Fibroblast of upper back skin (primary cell): ENCODE results near the gene ZNF71.
A peak's percentile ranks its signal among the peaks of the same experiment; 100 is the strongest.
"Not testable (repeated sequence)": the region's sequence is repeated elsewhere in the genome, so short reads cannot be mapped to it uniquely, and the experiment has no call there.

Experiments used
- DNase-seq: peaks from one replicate; pipeline ENCODE4 v3.0.0-alpha.2; 2013

Gene ZNF71

GRCh38 chr19:56625708-56626107, 30.6 kb downstream of the ZNF71 start:
- no peak for DNase-seq

- DNase-seq: no peak
Measured at GRCh38 chr19:56633021-56633420, 37.9 kb downstream of the ZNF71 start.

DNA sequence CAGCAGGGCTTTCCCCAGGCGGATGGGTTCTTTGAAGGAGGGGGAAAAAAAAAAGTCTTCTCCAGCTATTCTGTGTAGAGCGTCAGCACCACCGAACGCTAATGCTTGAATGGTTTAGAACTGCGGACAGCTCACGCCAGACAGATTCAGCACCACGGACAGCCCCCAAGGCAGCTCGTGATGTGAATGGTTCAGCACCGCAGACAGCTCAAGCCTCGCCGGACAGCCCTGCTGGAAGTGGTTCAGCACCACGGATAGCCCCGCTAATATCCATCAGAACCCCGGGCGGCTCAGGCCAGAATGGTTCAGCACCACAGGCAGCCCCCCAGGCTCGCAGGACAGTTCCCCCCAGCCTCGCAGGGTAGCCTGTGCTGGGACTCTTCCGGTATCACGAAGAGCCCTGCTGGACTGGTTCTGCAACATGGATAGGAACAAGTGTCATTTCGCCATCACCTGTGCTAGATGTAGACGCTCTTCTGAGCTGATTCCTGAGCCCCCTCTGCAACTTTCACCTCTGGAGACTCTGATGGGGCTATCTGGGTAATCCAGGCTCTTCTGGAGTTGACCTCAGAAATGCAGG, 43.0 kb downstream of the ZNF71 start:
- peak; percentile 59 for DNase-seq

DNA sequence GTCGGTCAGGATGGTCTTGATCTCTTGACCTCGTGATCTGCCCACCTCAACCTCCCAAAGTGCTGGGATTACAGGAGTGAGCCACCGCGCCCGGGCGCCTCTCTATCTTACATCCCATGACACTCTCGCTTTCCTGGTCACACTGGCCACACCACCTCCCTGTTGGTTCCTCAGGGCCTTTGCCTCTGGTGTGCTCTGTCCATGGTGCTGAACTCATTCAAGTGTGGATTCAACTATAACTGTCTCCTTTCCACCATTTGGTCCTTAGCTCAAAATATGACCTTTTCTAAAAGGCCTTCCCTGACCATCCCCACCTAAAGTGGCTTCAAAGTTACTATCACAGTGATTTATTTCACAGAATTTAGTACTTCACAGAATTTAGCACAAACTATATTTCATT, 44.1 kb downstream of the ZNF71 start:
- DNase-seq: no peak

DNA sequence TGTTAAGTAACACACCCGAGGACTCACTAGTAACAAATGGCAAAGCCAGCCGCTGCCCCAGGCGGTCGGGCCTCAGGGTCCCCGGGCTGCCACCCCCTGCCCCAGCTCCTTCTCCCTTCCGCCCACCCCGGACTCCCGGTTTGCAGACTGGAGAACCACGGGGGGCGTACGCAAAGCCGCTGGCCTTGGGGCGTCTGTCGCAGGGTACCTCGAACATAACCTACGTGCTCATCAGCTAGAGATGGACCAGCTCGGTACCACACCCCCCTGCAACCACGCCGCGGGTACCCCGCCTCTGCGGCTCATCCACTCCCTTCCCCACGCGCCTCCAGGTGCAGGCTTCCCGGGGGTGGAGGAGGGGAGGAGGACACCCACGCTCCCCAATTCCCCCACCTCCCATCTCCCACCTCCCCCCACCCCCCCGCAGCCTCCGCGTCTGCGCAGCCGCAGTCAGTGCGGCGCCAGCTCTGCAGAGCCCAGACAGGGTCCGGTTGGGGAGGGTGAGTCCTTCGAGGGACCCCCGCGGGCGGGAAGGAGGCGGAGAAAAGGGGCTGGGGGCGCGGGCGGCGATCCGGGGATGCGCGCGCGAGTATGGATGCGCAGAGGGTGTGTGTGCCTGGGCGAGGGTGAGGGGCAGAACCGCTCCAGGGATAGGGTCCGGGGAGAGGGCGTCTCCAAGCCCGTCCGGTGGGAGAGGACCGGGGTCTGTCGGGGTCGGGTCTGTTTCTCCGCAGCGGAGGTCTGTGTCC, 47.8 kb downstream of the ZNF71 start, which contains the start of gene SMIM17:
Gene SMIM17 (plus strand): TSS at position 449 of the 749 bp plus-strand sequence. CDS start 2,509 bp downstream, outside the sequence.
- DNase-seq: no peak

DNA sequence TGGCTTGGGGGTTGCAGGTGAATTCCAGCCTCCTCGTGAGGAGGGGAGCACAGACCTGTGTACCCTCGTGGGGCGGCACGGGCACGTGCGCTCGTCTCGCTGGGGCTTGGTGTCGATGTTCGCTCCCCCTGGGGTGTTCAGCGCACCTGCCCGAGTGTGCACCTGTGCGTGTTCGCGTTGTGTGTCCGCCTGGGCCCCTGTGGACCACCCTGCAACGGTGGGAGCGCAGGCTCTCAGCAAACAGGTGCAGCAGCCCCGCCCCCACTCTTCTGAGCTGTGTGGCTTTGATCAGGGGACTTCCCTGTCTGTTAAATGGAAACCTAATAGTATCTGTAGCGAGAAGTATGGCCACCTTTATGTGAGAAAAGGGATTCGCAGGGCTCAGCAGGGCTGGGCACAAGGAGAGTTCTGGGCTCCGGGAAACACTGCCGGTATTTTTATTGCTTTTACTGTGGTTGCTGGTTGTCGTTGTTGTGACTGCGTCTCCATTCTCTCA, 48.4 kb downstream of the ZNF71 start:
- no peak for DNase-seq

- no peak for DNase-seq
Measured at GRCh38 chr19:56654151-56654550, 59.0 kb downstream of the ZNF71 start.

DNA sequence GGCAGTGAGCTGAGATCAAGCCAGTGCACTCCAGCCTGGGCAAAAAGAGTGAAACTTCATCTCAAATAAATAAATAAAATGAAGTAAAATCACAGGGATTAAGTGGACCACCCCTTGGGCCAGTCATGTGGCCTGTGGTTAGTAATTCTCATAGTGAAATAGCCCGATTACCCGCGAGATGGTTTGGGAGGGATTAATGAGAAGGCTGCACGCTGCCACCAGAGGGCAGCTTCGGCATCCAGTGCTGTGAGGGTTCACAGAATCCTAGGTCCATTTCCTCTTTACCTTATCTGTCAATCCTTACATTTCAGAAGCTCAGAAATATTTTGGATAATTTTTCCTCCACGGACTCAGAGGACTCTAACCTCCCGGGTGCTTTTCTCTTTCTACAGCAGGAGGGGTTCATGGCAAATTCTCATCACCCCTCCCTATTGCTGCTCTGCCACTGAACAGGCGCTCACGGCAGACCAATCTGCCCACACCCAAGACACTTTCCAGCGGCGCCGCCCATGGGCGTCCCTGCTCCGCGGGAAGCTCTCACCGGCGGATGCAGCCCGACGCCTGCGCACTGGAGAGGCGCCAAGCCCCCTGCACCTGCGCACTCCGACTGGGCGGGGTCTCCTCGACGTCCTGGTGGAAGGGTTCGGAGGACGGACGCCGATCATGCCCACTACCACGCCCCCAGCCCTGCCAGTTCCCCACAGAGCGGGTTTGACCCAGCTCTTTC, 65.4 kb downstream of the ZNF71 start:
- no peak for DNase-seq

DNA sequence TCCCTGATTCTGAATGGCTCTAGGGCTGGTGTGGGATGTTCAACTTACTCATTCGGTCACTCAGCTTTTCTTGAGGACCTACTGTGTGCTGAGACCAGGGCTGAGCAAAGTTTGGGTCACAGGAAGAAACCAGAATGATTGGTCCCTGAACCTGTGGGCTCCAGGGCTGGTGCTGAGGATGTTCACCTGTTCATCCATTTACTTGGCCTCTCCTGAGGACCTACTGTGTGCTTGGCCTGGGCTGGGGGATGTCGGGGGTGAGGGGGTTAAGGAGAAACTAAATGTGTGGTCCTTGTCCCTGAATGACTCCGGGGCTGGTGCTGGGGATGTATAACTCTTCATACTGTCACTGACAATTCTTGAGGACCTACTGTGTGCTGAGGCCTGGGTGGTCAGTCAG, 66.1 kb downstream of the ZNF71 start:
- DNase-seq: no peak

DNA sequence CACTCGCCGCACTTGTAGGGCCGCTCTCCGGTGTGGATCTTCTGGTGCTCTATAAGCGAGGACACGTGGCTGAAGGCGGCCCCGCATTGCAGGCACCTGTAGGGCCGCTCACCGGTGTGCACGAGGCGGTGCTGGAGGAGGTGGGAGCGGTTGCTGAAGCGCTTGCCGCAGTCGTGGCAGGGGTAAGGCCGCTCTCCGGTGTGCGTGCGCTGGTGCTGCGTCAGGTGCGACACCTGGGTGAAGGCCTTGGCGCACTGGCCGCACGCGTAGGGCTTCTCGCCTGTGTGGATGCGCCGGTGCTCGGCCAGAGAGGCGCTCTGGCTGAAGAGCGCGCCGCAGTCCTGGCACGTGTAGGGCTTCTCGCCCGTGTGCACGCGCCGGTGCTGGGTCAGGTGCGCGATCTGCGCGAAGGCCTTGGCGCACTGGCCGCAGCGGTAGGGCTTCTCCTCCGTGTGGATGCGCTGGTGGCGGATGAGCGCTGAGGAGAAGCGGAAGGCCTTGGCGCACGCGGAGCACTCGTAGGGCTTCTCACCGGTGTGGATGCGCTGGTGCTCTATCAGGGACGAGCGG, 68.9 kb downstream of the ZNF71 start:
- no peak for DNase-seq

- no peak for DNase-seq
Measured at GRCh38 chr19:56664511-56664910, 69.4 kb downstream of the ZNF71 start.

DNA sequence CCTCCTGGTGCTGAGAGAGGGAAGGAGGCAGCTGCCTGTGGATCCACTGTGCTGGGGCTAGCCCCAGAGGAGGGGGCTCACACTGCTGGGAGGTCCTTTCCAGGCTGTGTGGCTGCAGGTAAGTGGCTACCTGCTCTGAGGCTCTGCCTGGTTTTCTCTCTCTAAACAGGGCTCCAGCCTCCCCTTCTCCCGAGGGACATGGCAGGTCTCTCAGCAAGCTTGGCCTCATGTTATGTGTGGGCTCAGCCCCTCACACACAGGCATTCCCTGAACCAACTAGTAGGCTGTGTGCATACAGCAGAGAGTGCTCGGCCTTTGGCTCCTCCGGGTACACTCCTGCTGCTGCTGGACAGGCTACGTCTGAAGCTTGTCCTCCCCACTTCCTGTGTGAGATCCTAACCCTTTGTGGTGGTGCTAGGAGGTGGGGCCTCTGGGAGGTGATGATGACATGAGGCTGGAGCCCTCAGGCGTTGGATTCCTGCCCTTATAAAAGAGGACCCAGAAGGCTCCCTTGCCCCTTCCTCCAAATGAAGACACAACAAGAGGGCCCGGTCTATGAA, 72.3 kb downstream of the ZNF71 start:
- no peak for DNase-seq

GRCh38 chr19:56668676-56669075, 73.6 kb downstream of the ZNF71 start:
- DNase-seq: no peak

DNA sequence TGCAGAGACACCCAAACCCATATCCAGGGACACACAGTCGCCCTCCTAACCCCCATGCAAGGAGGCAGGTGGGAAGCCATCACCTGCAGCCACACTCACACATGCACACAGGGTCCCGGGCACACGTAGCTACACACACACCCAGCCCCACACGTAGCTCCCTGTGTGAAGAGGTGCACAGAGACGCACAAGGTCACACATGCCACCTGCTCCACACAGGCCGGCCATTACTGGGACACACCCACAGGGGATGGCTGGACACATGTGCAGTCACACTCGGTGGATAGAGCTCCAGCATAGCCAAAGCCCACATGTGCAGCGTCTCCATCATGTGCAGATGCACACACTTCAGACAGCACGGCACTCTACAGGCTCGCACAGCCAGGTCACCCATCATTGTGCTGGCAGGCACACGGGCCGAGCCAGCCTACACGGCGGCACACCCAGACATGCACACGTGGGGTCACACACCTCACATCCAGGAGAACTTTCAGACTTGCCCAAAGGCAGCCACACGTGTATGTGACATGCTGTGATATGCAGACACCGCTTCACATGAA, 75.4 kb downstream of the ZNF71 start:
- no peak for DNase-seq

DNA sequence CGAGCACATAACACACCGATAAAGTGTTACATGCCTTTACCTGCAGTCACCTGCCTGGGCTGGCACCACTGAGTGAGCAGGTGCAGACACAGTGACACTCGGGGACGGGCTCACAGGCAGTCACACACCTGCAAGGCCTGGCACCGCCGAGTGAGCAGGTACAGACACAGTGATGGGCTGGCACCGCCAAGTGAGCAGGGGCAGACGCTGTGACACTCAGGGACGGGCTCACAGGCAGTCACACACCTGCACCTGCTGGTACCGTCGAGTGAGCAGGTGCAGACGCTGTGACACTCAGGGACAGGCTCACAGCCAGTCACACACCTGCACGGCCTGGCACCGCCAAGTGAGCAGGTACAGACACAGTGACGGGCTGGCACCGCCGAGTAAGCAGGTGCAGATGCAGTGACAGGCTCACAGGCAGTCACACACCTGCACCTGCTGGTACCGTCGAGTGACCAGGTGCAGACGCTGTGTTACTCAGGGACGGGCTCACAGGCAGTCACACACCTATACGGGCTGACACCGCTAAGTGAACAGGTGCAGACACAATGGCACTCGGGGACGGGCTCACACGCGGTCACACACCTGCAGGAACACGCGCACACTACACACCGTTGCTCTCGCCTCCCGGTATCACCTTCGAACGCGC, 76.0 kb downstream of the ZNF71 start:
- no peak for DNase-seq

GRCh38 chr19:56671613-56671994, 76.5 kb downstream of the ZNF71 start, which contains the start of gene ZNF835:
ZNF835 (minus strand) TSS chr19:56671757; CDS start chr19:56665198, 6,559 bp downstream.
- no peak for DNase-seq

DNA sequence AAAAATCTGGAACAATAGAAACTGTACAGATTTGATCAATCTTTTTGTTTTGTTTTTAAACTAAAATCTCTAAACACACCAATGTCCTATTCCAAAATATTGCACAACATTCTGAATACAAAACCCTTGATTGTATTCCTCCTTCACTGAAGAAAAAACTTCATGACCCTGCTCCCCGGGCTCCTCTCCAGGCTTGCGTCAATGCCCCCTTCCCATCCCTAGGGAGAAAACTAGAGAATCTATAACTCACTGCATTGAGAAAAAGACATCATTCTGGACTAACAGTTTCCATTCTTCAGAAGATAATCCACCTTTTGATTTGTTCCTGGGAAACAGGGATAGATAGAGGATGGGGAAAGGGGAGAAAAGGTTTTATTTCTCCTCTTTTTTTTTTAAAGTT, 77.5 kb downstream of the ZNF71 start:
- DNase-seq: not testable (repeated sequence)
